Epithelial cell of esophagus (primary cell): ENCODE results near the gene CDCA8.

ENCODE experiments used
- DNase-seq: peaks from one replicate; pipeline ENCODE4 v3.0.0; 2010; ENCODE audit warnings: low read depth
- H3K4me3 ChIP-seq: 2 replicates; pipeline ENCODE4 v1.5.1; 2011; ENCODE audit warnings: mild to moderate bottlenecking, low read length, control low read depth
- CTCF ChIP-seq: IDR thresholded peaks from 2 replicates; pipeline ENCODE4 v1.5.1; 2011; ENCODE audit warnings: low read depth, mild to moderate bottlenecking, low read length, control low read depth, inconsistent platforms; ENCODE audit not compliant: insufficient read depth; ENCODE audit errors: missing control alignments

The CDCA8 gene

GRCh38 chr1:37662031-37662755 is 30.1 kb upstream of the CDCA8 start:
- no peak for DNase-seq
- H3K4me3 ChIP-seq: no peak overlapping the region
- no peak for TF ChIP-seq CTCF

DNA sequence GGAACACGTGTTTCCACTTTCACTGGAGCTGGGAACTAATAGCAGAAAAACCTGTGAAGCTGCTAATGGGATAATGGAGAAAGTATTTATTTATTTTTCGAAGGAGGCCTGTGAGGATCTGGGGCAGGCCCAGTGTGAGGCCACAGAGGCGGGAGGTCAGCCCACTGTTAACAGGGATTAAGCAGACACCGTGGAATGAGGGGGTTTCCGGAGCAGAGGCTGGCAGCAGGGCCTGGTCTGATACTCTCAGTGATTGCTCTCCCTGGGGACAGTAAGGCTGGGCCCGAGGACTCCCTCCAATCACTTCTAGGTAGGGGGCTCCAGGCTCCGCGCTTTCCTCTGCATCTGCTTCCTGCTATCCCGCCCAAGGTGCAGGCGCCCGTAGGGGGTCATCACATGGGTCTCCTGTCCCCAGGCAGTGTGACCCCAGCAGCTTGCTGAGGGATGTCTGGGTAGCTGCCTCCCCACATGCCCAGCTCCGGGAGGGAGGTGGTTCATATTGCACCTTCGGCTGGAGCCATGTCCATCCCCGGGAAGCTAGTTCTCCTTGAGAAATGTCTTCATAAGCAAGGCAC is 28.8 kb upstream of the CDCA8 start:
- no peak for TF ChIP-seq CTCF
- no peak for DNase-seq
- H3K4me3 ChIP-seq: no peak overlapping the region

- DNase-seq: no peak
- no peak overlapping the region for H3K4me3 ChIP-seq
- TF ChIP-seq CTCF: no peak
Measured at GRCh38 chr1:37666241-37666867, 26.0 kb upstream of the CDCA8 start.

DNA sequence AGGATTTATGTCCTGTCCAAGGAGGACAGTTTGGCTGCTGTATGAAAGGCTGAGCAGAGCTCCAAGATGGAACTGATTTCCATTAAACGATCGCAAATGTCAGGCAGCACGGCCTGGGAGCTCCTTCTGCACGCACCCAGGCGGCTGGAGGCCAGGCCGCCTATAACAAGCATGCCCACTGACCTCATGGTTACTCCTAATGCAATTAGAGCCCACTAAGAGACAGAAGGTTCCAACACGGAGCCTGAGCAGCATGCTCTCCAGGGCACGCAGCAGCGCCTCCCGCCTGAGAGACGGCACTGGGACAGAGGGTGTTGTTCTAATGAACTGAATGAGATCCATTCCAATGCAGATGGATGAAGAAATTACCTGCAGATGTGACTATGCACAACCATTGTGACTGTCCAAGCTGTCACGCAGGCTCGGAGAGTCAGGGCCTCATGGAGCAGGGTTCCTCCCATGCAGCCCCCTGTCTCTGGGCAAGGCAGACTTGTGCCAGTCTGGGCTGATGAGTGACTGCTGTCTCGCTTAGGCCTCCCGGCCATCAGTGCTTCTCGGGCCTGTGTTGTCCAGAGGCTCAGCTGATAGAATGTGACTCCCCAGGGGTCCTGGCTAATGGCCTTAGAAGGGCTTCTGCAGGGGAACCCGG is 25.2 kb upstream of the CDCA8 start:
- no peak for TF ChIP-seq CTCF
- no peak for DNase-seq
- no peak overlapping the region for H3K4me3 ChIP-seq

- DNase-seq: no peak
- no peak for TF ChIP-seq CTCF
- H3K4me3 ChIP-seq: no peak overlapping the region
Measured at GRCh38 chr1:37670133-37670532, 22.2 kb upstream of the CDCA8 start.

DNA sequence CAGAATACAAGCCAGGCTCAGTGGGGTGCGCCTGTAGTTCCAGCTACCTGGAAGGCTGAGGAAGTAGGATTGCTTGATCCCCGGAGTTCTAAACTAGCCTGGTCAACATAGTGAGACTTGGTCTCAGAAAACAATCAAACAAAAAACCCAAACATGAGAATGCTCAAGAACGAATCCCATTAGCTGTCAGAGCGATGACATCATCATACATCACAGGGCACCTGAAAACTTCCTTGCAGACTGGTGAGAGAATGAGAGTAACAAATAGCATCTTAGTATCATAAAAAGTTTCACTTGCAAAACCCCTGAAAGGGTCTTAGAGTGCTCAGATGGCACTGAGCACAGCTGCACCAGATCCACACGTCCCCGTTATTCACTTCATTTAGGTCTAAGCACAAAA is 21.1 kb upstream of the CDCA8 start:
- TF ChIP-seq CTCF: no peak
- H3K4me3 ChIP-seq: no peak overlapping the region
- DNase-seq: no peak
